Measurements from ENCODE around the gene PLEKHM3.
"Not testable (repeated sequence)": the region's sequence is repeated elsewhere in the genome, so short reads cannot be mapped to it uniquely, and the experiment has no call there.

Gene PLEKHM3

DNA sequence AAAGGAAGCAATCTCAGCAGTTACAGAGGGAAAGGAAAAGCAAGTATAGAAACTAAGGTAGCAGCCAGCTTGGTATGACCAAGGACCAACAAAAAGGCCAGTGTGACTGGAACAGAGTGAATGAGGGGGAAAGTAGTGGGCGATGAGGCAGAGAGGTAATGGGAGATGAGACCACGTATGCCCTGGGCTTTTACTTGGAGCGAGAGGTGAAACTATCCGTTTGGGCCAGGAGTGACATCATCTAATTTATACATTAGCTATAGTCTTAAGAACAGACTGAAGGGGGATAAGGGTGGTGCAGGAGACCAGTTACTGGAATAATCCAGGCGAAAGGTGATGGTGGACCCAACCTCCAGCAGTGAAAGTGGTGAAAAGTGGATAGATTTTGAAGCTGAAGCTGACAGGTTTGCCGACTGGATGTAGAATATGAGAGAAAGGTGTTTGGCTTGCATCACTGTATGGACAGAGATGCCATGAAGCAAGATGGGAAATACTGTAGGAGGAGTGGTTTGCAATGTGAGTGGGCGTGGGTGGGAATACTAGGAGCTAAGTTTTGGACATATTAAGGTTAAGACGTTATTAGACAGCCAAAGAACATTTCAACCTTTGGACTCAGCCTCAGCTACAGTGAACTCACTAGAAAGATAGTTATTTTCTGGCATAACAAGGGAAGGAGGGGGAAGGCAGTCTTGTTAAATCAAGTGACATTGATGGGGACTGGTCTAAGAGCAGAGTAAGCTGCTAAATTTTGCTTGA, 106.0 kb downstream of the PLEKHM3 start:
- no peak overlapping the region for H3K9ac ChIP-seq (ENCODE audit: low read length)
- no peaks in the 10 kb centered on the region for H3K9me3 ChIP-seq (ENCODE audit: control insufficient read depth, insufficient read depth, low read depth, low read length)
- no peak overlapping the region for H3K27ac ChIP-seq (ENCODE audit: low read depth, low read length)
- H3K4me1 ChIP-seq (ENCODE audit: control insufficient read depth, insufficient read depth, low read length), result no peaks in the 10 kb centered on the region
- no peaks in the 10 kb centered on the region for H3K36me3 ChIP-seq (ENCODE audit: control insufficient read depth, insufficient read depth, low read length)
- H3K27me3 ChIP-seq (ENCODE audit: control insufficient read depth, insufficient read depth, low read length), result no peaks in the 10 kb centered on the region
- no peak overlapping the region for H3K4me3 ChIP-seq (ENCODE audit: low read depth, low read length)

DNA sequence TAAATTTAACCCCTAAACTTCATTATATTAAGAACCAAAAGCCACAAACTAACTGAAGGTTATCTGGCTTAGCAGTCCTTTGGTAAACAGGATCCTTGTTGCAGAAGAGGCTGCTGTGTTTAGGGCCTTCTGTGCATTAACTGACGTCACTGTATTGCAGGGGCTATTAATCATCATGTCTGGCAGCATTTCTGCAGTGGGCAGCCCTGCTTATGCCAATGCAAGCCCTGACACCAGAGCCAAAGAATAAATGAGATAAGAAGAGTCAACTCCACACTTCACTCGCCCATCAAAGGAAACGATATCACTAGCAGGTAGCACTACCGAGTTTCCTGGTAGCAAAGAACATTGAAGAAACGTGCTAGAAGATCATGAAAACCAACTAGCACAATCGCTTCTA, 110.6 kb downstream of the PLEKHM3 start:
- Histone ChIP-seq H3K36me3 (ENCODE audit: control insufficient read depth, insufficient read depth, low read length) (no peaks in the 10 kb centered on the region), H3K27me3 (ENCODE audit: control insufficient read depth, insufficient read depth, low read length) (no peaks in the 10 kb centered on the region), H3K9me3 (ENCODE audit: control insufficient read depth, insufficient read depth, low read depth, low read length) (no peaks in the 10 kb centered on the region), H3K4me3 (ENCODE audit: low read depth, low read length) (no peak overlapping the region), H3K4me1 (ENCODE audit: control insufficient read depth, insufficient read depth, low read length) (peaks cover 9% of the 10 kb centered on the region), H3K9ac (ENCODE audit: low read length) (no peak overlapping the region), H3K27ac (ENCODE audit: low read depth, low read length) (no peak overlapping the region)

DNA sequence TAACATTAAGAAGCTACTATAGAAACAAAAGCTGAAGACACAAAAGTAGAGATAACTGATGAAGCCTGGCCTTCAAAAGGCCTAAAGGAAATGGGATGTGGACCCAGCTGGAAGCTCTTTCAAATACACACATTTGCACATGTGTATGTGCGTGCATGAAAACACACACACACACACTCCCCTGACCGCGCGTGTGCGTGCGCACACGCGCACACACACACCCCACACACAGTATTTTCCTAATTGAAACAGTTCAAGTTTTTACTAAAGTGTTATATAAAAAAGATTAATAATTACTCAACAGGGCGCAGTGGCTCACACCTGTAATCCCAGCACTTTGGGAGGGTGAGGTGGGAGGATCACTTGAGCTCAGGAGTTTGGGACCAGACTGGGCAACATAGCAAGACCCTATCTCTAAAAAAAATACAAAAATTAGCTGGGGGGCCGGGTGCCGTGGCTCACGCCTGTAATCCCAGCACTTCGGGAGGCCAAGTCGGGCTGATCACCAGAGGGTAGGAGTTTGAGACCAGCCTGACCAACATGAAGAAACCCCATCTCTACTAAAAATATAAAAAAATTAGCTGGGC, 111.5 kb downstream of the PLEKHM3 start:
- H3K4me3 ChIP-seq (ENCODE audit: low read depth, low read length), result no peak overlapping the region
- no peak overlapping the region for H3K9ac ChIP-seq (ENCODE audit: low read length)
- no peaks in the 10 kb centered on the region for H3K9me3 ChIP-seq (ENCODE audit: control insufficient read depth, insufficient read depth, low read depth, low read length)
- no peaks in the 10 kb centered on the region for H3K27me3 ChIP-seq (ENCODE audit: control insufficient read depth, insufficient read depth, low read length)
- no peaks in the 10 kb centered on the region for H3K36me3 ChIP-seq (ENCODE audit: control insufficient read depth, insufficient read depth, low read length)
- H3K27ac ChIP-seq (ENCODE audit: low read depth, low read length), result no peak overlapping the region
- peaks cover 9% of the 10 kb centered on the region for H3K4me1 ChIP-seq (ENCODE audit: control insufficient read depth, insufficient read depth, low read length)

DNA sequence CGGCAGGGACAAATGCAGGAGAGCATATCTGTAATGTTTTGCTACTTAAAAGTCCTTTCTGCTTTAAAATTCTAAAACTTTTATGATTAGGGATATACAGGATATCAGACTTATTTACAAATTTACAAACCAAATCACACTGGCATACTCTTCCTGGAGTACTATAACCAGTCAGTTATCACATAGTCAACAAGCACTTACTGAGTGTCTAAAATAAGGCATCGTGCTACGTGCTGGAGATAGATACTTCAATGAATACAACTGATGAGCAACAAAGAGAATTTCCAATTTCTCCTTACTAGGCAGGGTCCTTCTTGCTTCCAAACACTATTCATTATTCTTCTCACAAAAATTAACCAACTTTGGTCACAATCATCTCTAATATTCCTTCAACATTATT, 113.5 kb downstream of the PLEKHM3 start:
- Histone ChIP-seq H3K9ac (ENCODE audit: low read length) (no peak overlapping the region), H3K27me3 (ENCODE audit: control insufficient read depth, insufficient read depth, low read length) (no peaks in the 10 kb centered on the region), H3K9me3 (ENCODE audit: control insufficient read depth, insufficient read depth, low read depth, low read length) (no peaks in the 10 kb centered on the region), H3K4me3 (ENCODE audit: low read depth, low read length) (no peak overlapping the region), H3K4me1 (ENCODE audit: control insufficient read depth, insufficient read depth, low read length) (peaks cover 9% of the 10 kb centered on the region), H3K27ac (ENCODE audit: low read depth, low read length) (no peak overlapping the region), H3K36me3 (ENCODE audit: control insufficient read depth, insufficient read depth, low read length) (no peaks in the 10 kb centered on the region)

DNA sequence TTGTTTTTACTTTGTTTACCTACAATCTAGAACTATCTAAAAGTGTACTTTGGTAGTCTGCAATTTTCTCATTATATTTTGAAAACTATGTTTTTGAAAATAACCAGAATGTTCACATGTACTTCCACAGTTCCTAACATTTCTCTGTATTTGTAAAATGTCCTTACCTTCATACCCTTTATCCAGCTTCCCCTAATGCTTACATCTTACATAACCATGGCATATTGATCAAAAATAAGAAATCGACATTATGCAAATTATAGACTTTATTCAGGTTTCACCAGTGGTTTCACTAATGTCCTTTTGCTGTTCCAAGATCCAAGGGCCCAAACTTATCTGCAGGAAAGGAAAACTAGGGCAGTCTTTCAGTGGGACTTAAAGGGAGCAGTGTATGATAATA, 114.1 kb downstream of the PLEKHM3 start:
- Histone ChIP-seq H3K27ac (ENCODE audit: low read depth, low read length) (no peak overlapping the region), H3K9ac (ENCODE audit: low read length) (no peak overlapping the region), H3K9me3 (ENCODE audit: control insufficient read depth, insufficient read depth, low read depth, low read length) (no peaks in the 10 kb centered on the region), H3K36me3 (ENCODE audit: control insufficient read depth, insufficient read depth, low read length) (no peaks in the 10 kb centered on the region), H3K4me3 (ENCODE audit: low read depth, low read length) (no peak overlapping the region), H3K4me1 (ENCODE audit: control insufficient read depth, insufficient read depth, low read length) (peaks cover 9% of the 10 kb centered on the region), H3K27me3 (ENCODE audit: control insufficient read depth, insufficient read depth, low read length) (no peaks in the 10 kb centered on the region)

DNA sequence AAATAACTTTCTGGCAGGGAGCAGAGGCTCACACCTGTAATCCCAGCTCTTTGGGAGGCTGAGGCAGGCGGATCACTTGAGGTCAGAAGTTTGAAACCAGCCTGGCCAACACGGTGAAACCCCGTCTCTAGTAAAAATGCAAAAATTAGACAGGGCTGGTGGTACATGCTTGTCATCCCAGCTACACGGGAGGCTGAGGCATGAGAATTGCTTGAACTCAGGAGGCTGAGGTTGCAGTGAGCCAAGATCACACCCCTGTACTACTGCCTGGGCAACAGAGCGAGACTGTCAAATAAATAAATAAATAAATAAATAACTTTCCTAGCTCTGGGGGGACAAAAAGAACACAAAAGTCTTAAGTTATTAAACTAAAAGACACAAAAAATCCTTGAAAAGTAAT, 118.8 kb downstream of the PLEKHM3 start:
- H3K27me3 ChIP-seq (ENCODE audit: control insufficient read depth, insufficient read depth, low read length); H3K9me3 ChIP-seq (ENCODE audit: control insufficient read depth, insufficient read depth, low read depth, low read length); H3K27ac ChIP-seq (ENCODE audit: low read depth, low read length); H3K9ac ChIP-seq (ENCODE audit: low read length); H3K4me3 ChIP-seq (ENCODE audit: low read depth, low read length); H3K4me1 ChIP-seq (ENCODE audit: control insufficient read depth, insufficient read depth, low read length); H3K36me3 ChIP-seq (ENCODE audit: control insufficient read depth, insufficient read depth, low read length): not testable (repeated sequence)

DNA sequence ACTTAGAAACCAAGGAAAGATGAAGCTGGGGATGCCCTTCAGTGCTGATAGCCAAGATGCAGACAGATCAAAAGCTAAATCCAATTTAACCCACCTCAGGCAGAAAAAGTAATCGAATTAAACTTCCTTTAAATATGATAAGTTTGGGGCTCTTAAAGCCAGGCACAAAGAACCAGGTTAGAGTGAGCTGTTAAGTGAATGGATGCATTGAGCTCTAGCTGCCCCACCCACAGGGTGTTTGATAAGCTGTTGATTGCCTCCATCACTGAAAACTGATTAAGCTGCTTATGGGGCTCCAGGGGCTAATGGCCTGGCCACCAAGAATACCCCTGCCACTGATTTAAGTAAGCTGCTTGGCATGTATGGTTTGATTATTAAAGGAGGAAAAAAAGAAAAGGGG, 119.8 kb downstream of the PLEKHM3 start:
- Histone ChIP-seq H3K27me3 (ENCODE audit: control insufficient read depth, insufficient read depth, low read length) (no peaks in the 10 kb centered on the region), H3K9ac (ENCODE audit: low read length) (no peak overlapping the region), H3K27ac (ENCODE audit: low read depth, low read length) (no peak overlapping the region), H3K36me3 (ENCODE audit: control insufficient read depth, insufficient read depth, low read length) (no peaks in the 10 kb centered on the region), H3K9me3 (ENCODE audit: control insufficient read depth, insufficient read depth, low read depth, low read length) (no peaks in the 10 kb centered on the region), H3K4me3 (ENCODE audit: low read depth, low read length) (no peak overlapping the region), H3K4me1 (ENCODE audit: control insufficient read depth, insufficient read depth, low read length) (peaks cover 8% of the 10 kb centered on the region)

DNA sequence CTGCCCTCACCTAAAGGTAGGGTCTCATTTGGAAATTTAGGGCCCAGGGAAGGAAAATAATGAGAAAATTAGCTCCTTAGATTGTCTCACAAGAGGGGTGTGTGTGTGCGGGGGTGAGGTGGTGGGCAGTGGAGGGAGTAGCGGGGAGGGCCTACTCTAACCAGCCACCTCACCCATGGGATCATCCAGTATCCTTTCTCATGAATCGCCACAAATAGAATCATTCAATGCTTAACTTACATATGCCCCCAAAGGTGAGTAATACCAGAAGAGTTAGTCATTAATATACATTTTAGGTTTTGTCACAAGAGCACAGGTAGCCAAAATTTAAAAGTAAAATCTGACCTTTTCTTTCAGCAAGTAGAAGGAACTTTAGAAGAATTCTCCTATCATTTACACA, 122.1 kb downstream of the PLEKHM3 start:
- H3K4me1 ChIP-seq (ENCODE audit: control insufficient read depth, insufficient read depth, low read length), result peaks cover 9% of the 10 kb centered on the region
- no peak overlapping the region for H3K27ac ChIP-seq (ENCODE audit: low read depth, low read length)
- no peaks in the 10 kb centered on the region for H3K27me3 ChIP-seq (ENCODE audit: control insufficient read depth, insufficient read depth, low read length)
- no peaks in the 10 kb centered on the region for H3K9me3 ChIP-seq (ENCODE audit: control insufficient read depth, insufficient read depth, low read depth, low read length)
- no peak overlapping the region for H3K9ac ChIP-seq (ENCODE audit: low read length)
- no peaks in the 10 kb centered on the region for H3K36me3 ChIP-seq (ENCODE audit: control insufficient read depth, insufficient read depth, low read length)
- no peak overlapping the region for H3K4me3 ChIP-seq (ENCODE audit: low read depth, low read length)

DNA sequence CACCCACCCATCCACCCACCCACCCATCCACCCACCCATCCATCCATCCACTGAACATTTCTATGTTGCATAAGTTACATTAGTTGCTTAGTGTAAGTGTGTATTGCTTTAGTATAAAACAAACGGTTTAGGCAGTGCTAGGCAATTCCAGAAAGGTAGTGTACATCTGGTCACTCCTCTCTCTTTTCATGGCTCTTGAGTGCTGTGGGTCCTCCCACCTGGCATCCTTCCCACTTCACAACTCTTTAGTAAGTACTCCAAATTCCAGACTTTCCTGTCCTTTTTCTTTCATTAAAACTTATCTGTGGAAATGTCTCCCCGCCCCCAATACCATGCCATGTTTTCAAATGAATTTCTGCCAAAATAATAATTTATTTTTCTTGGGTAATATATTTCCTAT, 122.5 kb downstream of the PLEKHM3 start:
- no peaks in the 10 kb centered on the region for H3K27me3 ChIP-seq (ENCODE audit: control insufficient read depth, insufficient read depth, low read length)
- no peaks in the 10 kb centered on the region for H3K9me3 ChIP-seq (ENCODE audit: control insufficient read depth, insufficient read depth, low read depth, low read length)
- H3K9ac ChIP-seq (ENCODE audit: low read length), result no peak overlapping the region
- no peaks in the 10 kb centered on the region for H3K36me3 ChIP-seq (ENCODE audit: control insufficient read depth, insufficient read depth, low read length)
- H3K4me3 ChIP-seq (ENCODE audit: low read depth, low read length), result no peak overlapping the region
- H3K27ac ChIP-seq (ENCODE audit: low read depth, low read length), result no peak overlapping the region
- peaks cover 13% of the 10 kb centered on the region for H3K4me1 ChIP-seq (ENCODE audit: control insufficient read depth, insufficient read depth, low read length)

DNA sequence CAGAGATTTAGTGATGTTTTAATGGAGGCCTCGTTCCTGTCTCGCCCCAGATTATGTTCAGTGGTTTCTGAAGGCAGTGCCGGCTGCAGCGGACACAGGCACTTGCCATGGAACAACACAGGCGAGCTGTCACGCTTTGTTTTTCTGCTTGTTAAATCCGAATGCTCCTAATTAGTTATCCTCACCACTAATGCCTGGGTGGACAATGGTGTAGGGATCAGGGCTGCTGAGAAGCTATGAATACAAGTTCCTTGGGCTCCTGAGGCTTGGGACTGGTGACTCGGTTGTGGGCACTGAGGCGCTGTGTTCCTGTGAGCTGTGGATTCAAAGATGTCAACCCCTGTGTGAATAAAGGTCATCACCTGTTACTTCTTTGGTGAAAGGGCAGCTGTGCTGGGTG, 123.5 kb downstream of the PLEKHM3 start:
- Histone ChIP-seq H3K36me3 (ENCODE audit: control insufficient read depth, insufficient read depth, low read length) (no peaks in the 10 kb centered on the region), H3K9me3 (ENCODE audit: control insufficient read depth, insufficient read depth, low read depth, low read length) (no peaks in the 10 kb centered on the region), H3K27ac (ENCODE audit: low read depth, low read length) (no peak overlapping the region), H3K27me3 (ENCODE audit: control insufficient read depth, insufficient read depth, low read length) (no peaks in the 10 kb centered on the region), H3K4me3 (ENCODE audit: low read depth, low read length) (no peak overlapping the region), H3K9ac (ENCODE audit: low read length) (no peak overlapping the region), H3K4me1 (ENCODE audit: control insufficient read depth, insufficient read depth, low read length) (peaks cover 23% of the 10 kb centered on the region)

DNA sequence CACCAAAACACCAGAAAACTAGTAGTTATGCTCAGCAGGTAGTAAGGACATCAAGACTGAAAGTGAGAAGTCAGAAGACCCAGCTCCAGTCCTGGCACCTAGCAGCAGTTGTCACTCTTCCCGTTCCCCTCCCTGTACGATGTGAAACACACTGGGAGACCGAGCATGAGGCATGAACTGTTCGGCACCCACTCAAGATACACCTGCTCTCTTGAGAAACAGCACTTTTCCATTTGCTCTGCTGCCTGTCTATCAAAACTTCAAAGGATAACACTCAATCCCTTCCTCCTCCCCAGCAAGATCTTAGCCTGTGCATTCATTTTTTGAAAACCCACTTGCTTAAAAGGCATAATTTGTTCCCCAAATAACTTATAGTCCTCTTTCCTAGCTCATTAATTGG, 123.9 kb downstream of the PLEKHM3 start:
- no peak overlapping the region for H3K4me3 ChIP-seq (ENCODE audit: low read depth, low read length)
- H3K27me3 ChIP-seq (ENCODE audit: control insufficient read depth, insufficient read depth, low read length), result no peaks in the 10 kb centered on the region
- H3K27ac ChIP-seq (ENCODE audit: low read depth, low read length), result no peak overlapping the region
- no peaks in the 10 kb centered on the region for H3K9me3 ChIP-seq (ENCODE audit: control insufficient read depth, insufficient read depth, low read depth, low read length)
- H3K9ac ChIP-seq (ENCODE audit: low read length), result no peak overlapping the region
- no peaks in the 10 kb centered on the region for H3K36me3 ChIP-seq (ENCODE audit: control insufficient read depth, insufficient read depth, low read length)
- H3K4me1 ChIP-seq (ENCODE audit: control insufficient read depth, insufficient read depth, low read length), result peaks cover 28% of the 10 kb centered on the region

Data from HUES6 (cell line).